HUDEP-2 (cell line): ENCODE data around the gene PAK6.

Source experiments
- DNase-seq, 76 experiments: peaks; one replicate each; lab custom pipeline; 2025; ENCODE audit not compliant: unreplicated experiment in 76 of 76; lab: John Stamatoyannopoulos, UW

Gene PAK6

DNA sequence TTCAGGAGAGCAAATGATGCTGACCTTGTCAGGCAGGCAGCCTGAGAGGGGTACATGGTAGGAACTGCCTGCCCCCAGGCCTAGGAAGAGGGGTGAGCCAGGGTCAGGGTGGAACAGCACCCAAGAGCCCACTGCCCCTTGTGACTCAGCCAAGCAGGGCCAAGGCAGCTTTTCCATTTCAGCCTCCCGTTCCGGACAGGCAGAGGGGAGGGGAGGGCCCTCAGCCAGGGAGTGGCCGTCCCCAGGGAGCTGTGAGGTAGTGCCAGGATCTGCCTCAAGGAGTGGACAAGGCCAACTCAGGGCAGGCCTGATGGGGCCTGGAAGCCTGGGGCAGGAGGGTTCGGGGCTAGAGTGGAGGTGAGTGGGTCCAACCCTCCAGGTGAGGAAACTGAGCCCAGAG is 49.1 kb downstream of the PAK6 start:
- no peak for DNase-seq

DNA sequence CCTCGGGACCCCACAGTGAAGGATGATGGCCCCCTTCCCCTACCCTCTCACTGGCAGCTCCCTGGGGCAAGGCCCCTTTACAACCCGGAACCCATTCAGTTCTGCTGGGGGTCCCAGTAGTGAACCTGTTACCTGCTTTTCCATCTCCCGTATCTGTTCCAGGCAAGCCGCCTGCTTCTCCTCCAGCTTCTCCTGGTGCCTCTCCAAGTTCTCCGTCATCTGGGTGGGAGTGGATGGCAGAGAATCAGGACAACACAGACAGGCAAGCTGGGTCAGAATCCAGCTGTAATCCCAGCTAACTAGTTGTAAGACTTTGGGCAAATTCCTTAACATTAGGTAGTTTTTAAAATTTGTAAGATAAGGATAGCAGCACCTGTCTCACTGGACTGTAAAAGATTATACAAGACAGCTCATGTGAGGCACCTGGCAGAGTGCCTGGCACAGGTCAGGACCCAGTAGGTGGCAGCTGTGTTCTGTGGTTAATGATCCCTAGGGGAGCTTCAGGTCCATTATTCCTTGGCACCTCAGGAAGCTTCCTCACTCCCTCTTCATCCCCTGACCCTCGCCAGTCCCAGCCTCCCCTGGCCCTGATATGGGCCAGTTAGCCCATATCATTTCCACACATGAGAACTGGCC is 50.4 kb downstream of the PAK6 start:
- no peak for DNase-seq

DNA sequence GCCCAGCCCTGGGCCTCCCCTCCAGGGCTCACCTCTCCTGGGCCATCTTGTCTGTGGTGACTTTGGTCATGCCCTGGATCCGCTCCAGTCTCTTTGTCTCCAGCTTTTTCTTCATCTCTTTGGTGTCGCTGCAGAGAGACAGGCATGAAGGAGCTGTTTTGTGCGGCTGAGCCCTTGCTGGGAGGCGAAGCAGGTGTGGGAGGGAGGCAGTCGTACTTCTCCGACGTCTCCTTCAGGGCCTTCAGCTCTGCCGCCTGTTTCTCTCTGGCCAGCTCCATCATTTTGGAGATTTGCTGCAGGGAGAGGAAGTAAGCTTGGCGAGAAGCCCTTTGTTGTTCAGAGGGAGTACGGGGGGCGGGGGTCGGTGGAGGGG is 51.7 kb downstream of the PAK6 start:
- DNase-seq, result no peak

DNA sequence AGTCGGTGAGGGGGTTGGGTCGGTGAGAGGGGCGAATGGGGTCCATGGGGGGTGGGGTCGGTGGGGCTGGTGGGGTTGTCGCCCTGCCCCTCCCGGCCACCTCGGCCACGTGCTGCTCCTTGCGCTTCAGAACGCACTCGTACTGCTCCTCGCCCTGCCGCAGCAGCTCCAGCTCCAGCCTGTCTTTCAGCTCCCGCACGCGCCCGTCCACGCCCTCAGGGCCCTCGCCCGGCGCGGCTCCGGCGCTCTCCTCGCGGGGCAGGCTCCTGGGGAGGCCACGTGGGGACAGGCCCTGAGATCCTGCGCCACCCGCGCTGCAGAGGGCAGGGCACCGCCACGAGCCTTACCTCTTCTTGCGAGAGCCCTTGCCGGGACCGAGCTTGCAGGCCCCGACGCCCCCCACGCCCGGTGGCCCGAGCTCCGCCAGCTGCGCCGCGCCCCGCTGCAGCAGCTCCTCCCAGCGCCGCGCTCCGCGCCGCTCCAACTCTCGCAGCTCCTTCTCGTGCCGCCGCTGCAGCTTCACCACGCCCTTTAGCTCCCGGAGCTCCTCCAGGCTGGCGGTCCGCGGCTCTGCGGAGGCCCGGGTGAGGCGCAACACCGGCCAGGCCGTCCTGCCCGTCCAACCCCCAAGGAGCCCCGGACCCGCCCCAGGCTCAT is 52.2 kb downstream of the PAK6 start:
- DNase-seq, result no peak

DNA sequence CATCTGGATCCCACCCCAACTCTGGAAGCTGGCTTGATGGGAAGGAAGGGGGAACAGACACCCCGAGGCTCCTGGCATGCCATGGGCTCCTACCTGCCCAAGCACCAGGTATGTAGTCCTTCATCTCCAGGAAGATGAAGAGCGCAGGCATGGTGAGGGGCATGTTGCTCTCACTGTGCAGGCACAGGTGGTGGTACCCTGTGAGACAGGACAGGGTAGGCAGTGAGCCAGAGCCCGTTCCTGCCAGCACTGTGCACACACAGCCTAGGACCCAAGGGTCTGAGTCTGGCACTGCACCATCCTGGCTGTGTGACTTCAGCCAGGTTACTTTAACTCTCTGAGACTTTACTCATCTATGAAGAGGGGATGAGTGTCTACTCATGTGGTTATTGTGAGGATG is 53.4 kb downstream of the PAK6 start:
- no peak for DNase-seq

DNA sequence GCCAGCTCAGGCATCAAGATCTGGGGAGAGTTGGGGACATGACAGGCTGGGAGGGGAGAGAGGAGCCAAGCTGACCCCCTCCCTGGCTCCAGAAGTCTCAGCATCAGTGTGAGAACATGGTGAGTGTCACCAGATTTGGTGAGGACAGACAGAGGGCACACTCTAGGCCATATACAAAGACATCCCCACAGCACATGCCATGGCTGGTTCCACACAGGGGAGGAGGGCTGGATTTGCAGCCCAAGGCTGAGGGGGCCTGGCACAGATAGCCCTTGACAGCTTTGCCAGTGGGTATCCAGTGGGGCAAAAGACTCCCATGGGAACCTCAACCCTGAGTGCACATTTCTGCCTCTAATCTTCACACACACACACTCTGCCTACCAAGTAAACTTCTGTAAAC is 54.1 kb downstream of the PAK6 start:
- no peak for DNase-seq

DNA sequence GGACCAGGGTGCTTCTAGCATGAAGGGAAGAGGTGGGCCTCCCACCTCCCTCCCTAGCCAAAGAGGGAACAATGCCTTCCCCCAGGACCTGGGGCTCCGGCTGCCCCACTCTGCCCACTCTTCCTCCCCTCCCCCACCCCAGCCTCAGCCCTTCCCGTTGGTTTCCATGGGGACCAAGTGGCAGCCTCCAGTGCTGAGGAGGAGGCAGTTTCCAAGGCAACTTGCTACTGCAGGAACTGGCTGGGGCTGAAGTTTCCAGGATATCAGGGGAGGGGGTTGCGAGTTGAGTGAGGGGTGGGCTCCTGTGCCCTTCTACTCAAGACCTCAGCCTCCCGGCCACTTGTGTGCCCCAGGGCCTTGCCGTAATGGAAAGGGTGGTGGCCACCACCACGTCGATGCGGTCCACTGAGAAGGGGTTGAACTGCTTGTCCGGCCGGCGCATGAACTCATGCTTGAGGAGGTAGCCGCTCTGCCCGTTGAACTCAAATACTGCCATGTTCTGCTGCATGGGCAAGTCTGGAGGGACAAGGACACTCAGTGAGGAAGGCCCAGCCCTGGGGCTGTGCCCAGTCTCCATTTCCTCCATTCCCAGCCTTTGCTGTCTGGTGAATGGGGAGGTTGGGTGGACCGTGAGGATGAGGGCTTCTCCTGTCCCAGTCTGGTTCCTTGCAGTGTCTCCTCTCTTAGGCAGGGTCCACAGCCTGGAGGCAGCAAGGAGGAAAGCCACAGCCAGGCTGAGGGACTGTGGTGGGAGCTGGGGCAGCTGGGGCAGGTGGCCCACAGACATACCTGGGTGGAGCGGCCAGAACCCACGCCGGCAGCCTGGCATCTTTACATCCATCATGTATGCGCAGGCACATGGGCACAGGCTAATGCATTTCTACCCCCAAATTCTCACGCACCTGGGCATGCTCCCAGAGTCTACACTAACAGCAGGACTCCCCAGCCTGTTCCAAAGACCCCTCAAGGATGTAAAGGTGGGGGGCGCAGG is 55.3 kb downstream of the PAK6 start:
- DNase-seq, result no peak

DNA sequence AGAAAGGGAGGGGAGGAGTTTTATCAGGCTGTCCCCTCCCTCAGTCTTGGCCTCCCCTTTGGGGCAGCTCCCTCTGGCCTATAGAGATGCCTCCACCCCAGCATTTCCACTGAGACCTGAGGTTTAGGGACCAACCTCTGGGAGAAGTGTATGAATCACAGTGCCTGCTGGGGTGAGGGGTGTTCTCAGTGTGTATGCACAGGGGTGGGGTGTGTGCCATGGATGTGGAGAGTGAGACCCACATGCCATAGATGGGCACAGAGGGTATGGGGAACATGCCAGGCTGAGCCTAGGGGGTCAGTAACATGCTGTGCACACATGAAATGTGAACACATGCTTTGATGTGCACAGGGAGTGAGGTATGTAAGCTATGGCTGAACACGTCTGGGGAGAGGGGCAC is 56.4 kb downstream of the PAK6 start:
- DNase-seq, result no peak

DNA sequence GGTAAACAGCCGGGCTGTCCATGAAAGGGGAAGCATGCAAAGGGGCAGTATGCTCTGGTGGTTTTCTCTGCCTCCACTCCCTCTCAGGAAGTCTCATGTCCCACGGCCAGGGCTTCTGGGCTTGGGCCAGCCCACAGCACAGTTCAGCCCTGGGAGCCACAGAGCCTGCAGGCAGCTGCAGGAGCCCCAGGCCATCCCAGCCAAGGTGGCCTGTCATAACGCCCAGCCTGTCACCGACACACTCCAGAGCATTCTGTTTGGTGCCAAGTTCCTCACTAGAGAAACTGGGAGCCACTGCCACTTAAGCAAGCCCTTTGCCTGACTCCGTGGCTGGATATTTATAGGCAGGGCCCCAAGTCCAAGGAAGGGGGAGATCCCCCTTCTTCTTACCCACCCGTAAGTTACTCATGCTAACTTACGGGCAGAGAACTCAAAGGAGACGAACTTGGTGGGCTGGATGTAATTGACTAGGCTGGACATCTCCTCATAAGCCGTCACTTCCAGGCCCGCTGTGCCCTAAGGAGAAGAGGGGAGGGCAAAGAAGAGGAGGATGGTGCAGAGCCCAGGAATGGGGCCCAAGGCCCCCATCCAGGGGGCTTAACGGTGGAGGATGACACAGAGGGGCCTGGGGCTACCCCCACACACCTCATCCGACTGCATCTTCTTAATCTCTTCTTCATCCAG is 57.2 kb downstream of the PAK6 start:
- DNase-seq, result no peak

DNA sequence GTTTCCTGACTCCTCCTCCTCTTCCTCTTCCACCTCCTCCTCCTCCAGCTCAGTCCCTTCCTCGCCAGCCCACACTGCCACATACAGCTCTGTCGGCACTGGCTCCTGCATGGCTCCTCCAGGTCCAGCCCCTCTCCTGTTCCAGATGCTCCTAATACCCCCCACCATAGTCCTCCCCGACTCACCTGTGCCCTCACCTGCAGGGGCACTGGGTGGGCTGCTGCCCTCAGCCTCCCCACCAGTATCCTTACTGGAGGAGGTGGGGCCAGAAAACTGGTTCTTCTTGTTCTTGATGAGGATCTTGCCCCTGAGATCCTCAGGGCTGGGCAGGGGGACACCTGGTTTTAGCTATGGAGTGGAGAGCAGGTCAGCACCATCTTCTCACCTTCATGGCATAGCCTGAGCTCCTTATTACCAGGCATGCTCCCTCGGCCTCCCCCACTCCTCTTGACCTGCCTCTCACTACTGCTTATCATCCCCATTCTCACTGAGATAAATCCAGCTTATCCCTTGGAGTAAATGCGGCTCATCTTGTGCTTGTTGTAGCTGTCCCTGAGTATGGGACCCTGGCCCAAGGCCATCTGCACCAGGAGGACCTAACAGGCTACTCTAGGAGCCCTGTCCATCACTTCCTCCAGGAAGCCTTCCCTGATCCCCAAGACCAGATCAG is 57.8 kb downstream of the PAK6 start:
- DNase-seq, result no peak

DNA sequence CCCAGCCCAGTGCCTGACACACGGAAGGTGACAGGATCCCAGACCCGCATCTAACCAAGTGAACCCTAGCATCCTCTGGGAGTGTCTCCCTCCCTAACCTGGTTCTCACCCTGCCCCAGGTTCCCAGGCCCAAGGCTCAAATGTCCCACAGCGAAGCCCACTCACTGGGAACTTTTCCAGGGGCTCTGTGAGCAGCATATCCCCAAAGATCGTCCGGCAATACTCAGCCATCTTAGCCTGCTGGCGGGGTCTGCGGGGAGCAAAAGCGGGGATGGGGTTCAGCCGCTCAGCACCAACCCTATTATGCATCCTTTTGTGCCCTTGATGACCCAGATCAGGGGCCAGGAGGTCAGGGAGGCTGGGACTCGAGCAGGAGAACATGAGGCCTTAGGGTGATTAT is 58.5 kb downstream of the PAK6 start:
- no peak for DNase-seq

DNA sequence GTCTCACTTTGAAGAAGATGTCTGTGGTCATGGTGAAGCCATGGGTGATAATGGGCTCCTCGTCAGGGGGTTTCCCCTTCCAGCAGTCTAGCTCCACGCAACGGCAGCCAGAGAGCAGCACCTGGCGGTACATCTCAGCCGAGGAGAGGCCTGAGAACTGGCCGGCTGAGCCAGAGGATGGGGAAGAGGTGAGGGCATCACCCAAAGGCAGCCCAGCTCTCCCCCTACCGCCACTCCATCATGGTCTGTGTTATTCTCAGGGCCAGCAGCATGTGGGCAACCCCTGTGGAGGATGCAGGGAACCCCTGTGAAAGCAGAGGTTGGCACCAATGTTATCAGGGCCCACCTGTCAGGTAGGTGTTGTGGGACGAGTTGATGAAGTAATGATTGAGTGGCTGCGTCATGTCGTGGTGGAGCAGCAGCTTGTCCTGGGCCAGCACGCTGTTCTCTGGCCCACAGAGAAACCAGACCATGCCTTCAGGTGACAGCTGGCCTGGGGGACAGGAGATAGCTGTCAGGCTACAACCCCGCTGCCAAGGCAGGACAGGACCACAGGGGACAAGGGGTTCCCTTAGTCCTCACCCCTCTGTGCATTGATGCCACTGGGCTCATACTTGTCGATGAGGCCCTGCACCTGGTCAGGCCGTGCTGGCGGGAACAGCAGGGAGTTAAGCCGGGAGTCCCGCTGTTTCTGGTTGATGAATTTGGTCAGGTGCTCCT is 59.5 kb downstream of the PAK6 start:
- no peak for DNase-seq

DNA sequence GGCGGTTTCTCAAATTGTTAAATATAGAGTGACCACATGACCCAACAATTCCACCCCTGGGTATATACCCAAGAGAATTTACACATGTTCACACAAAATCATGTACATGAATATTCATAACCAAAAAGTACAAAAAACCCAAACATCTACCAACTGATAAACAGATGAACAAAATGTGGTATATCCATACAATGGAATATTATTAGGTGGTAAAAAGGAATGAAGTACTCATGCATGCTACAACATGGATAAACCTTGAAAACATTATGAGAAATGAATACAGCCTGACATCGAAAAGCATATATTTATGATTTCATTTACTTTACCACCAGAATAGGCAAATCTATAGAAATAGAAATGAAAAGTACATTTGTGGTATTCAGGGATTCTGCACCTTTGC is 61.5 kb downstream of the PAK6 start:
- DNase-seq, result no peak

DNA sequence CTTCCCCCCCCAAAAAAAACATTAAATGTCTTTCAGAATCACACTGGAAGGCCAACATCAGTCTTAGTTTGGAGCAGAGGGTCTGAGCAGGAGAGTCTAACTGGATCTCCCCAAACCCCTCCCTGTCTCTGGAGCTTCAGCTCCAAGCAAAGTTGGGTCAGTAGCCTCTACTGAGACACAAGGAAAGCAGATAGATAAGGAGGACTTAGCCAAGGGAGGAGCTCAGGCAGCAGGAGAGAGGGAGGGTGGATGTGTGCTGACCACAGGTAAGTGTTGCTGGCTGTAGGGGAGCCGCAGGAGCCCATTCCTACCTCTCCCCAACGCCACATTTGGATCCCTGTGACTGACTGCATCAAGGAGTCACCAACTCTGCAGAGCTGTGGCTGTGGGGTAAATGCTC is 61.9 kb downstream of the PAK6 start:
- DNase-seq, result no peak

DNA sequence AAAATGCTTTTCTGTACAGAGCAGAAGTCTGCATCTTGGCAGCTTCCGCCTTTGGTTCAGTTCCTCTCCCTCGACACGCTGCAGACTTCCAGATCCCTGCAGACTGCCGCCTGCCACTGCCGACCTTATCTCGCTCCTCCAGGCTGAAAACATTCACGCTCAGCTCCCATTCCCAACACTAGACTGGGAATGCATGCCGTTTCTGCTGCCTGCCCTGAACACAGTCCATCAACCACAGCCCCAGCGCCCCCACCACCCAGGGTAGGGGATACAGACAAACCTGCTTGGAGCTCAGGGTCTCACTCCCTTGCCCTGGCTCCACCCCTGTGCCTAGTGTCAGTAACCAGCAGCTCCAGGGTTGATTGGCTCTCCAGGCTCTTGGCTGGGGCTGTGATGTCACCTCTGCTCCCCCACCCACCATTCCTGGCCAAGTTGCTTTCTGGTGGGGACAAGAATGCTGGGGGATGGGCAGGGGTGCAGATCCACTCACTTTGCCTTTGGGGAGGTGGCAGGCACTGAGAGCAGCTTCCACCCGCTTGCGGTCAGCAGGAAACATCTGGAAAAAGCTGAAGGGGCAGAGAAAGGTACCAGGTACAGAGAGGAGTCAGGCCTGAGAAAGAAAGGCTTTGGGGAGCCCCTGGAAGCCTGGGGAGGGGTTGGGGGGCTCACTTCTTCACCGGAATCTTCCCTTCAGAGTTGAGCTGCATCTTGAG is 62.8 kb downstream of the PAK6 start:
- DNase-seq, result no peak

DNA sequence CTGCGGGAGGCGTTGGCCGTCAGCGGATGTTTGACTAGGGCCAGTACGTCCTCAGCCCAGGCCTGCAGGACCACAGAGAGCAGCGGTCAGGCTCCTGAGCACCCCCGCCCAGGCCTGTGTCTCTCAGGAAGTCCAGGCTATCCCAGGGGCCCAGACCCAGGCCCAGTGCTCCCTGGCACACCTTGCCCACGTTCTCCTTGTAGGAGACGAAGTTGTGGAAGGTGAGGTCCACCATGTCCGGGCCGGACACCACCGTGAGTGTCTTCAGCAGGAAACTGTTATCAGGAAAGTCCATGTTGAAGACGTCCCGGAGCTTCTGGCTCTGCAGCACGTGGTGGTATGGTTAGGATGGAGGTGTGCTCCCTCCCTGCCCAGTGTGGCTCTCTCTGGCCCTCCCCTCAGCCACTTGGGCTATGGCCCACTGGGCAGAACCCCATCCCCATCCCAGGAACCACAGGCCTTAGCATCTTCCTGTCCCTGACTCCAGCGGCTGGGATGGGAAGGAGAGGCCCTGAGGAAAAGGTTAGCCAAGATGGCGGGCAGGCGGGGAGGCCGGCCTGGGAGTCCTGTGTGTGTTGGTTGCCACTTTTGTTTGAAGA is 63.5 kb downstream of the PAK6 start:
- no peak for DNase-seq

DNA sequence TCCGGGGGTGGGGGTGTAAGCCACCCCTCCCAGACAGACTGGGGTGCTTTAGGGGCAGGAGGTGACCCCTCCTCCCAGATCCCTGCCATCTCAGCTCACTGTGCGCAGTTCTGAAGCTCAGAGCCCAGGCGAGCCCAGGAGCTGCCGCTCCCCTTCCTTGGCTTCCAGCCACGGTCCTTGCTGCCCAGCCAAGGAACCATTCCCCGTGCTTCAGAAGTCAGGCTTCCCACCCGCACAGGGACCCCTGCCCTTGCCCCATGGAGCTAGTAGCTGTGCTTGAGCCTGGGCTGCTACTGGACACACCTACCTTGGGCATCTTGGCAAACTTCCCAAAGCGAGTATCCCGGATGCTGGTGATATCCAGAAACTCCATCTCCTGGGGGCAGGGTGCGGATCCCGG is 64.1 kb downstream of the PAK6 start:
- no peak for DNase-seq

DNA sequence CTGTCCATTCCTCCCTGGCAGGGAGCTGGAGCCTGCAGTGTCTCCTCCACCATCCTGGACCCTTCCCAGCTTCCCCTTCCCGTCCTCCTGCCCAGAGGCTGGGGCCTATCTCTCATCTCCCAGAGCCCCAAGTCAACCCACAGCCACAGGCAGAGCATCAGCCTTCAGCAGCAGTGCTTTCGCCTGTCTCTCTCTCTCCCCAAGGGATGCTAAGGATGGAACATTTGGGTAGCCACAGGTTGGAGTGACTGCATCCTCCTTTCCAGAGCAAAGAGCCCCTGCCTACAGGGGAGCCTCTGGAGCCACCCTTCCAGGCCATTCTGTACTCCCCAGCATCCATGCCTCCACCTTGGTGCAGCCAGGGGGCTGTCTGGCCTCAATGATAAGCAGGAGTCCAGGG is 64.7 kb downstream of the PAK6 start:
- DNase-seq, result no peak

DNA sequence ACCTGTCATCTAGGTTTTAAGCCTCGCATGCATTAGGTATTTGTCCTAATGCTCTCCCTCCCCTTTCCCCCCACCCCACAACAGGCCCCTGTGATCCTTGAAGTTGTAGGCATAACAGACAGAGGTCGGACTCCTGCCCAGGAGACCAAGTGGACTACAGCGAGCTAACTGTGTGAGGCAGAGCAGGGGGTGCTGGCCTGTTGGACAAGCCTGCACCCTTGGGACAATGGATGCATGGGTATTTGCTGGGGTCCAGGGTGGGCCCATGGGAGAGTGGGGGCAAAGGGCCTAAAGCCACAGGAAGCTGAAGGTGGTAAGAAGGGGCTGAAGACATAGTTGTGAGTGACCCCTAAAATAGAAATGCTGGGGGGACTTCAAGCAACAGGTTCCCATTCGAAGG is 66.4 kb downstream of the PAK6 start:
- no peak for DNase-seq
